GM19468 (cell line): ENCODE measurements around the gene PNPLA6.
"Not testable (repeated sequence)": the region's sequence is repeated elsewhere in the genome, so short reads cannot be mapped to it uniquely, and the experiment has no call there.

Source experiments
- ATAC-seq: cut with Tn5 transposase; IDR thresholded peaks from one replicate; pipeline ENCODE4 v1.9.1; 2021; ENCODE audit warnings: mild to moderate bottlenecking, moderate library complexity, moderate number of reproducible peaks; ENCODE audit not compliant: unreplicated experiment; ENCODE audit errors: extremely low read depth

PNPLA6 gene

GRCh38 chr19:7550987-7551761 is 15.7 kb downstream of the PNPLA6 start:
- no peak for ATAC-seq

- no peak for ATAC-seq
Observed at GRCh38 chr19:7552781-7553180, 17.3 kb downstream of the PNPLA6 start.

DNA sequence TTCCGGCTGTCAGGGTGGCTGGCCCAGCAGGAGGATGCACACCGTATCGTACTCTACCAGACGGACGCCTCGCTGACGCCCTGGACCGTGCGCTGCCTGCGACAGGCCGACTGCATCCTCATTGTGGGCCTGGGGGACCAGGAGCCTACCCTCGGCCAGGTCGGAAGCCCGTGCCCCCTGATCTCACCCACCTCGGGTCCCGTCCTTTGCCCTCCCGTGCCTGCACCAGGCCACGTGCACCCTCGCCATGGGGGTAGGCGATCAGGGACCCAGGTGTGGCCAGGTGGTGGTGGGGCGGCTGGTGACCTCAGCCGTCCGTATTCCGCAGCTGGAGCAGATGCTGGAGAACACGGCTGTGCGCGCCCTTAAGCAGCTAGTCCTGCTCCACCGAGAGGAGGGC is 19.0 kb downstream of the PNPLA6 start:
- ATAC-seq, result no peak

- no peak for ATAC-seq
Observed at GRCh38 chr19:7554990-7555864, 19.7 kb downstream of the PNPLA6 start.

- no peak for ATAC-seq
Observed at GRCh38 chr19:7556696-7557315, 21.3 kb downstream of the PNPLA6 start.

GRCh38 chr19:7558667-7559066 is 23.1 kb downstream of the PNPLA6 start:
- ATAC-seq, result no peak

DNA sequence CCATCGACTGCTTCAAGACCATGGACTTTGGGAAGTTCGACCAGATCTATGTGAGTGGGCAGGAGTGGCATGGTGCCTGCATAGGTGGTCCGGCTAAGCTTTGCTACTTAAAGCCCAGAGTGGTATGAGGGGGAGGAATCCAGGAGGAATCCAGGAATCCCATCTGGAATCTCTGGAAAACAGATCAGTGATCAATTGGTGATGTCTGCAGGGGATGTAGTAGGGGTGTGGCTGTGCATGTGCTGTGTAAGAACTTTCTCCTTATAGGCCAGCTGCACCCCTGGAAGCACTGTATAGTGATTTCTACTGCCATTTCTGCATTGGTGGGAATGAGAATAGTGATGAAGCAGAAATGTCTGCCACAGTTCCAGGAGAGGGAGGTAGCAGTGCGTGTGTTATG is 23.6 kb downstream of the PNPLA6 start:
- ATAC-seq, result no peak

DNA sequence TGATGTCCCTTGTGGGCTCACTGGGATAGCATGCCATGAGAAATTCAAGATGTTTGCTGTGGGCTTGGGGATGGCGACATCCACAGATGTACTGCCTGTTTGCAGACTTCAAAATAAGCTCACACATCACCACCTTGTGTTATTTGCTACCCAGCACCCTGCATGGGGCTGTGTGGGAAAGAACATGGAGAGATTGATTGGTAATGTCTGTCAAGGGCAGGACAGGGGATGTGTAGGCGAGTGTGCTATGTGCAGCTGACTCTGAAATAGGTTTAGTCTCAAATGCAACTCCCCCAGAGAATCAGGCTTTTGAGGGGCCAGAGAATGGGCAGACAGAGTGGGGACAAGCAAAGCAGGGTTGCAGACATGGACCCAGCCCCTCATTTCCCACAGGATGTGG is 24.7 kb downstream of the PNPLA6 start:
- ATAC-seq, result no peak

GRCh38 chr19:7561325-7561724 is 25.8 kb downstream of the PNPLA6 start:
- no peak for ATAC-seq

- ATAC-seq, result no peak
Observed at GRCh38 chr19:7562646-7563393, 27.3 kb downstream of the PNPLA6 start.

GRCh38 chr19:7564866-7565265 is 29.3 kb downstream of the PNPLA6 start:
- ATAC-seq, result no peak

DNA sequence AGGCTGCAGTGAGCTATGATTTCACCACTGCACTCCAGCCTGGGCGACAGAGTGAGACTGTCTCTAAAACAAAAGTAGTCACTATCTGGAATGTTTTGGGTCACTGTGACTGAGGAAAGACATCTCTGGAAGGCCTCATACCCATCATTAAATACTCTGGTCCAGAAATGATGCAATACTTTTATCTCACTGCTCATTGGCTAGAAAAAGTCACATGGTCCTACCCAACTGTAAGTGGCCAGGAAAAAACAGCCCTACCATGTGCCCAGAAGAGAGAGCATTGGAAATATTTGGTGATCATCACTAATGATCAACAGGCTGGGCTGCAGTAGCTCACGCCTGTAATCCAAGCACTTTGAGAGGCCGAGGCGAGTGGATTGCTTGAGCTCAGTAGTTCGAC is 29.8 kb downstream of the PNPLA6 start:
- no peak for ATAC-seq

DNA sequence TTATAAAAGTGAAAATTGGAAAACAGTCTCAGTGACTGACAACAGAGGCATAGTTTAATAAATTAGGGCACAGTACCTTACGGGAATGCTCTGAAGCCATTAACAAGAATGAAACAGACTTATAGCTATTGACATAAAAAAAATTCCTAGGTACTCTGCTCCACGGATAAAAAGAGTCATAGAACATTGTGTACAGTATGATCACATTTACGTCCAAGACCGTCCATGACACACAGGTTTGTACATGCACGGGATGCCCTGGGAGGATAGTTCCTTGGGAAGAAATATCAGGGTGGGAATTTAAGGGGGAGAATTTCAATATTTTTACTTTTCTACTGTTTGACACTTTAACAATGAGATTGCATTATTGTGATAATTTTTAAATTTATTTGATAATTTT is 35.2 kb downstream of the PNPLA6 start:
- ATAC-seq, result no peak

DNA sequence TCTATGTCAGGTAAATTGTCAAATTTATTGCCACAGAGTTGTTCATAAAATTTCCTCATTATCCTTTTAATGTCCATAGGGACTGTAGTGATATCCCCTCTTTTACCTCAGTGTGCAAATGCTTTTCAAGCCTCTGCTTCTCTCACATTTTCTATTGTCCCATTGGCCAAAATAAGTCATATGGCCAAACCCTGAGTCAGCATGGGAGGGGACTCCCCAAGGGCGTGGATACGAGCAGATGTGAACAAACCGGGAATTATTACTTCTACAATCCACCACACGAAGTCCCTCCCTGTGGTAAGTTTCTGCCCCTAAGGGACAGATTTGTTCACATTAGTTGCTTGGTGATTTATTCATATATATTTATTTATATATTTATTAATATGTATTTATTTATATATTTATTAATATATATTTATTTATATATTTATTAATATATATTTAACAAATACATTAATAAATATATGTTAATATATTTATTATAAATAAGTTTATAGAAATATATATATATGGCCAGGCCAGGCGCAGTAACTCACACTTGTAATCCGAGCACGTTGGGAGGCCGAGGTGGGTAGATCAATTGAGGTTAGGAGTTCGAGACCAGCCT is 40.0 kb downstream of the PNPLA6 start:
- no peak for ATAC-seq

GRCh38 chr19:7577422-7577821 is 41.9 kb downstream of the PNPLA6 start:
- ATAC-seq, result not testable (repeated sequence)

- no peak for ATAC-seq
Observed at GRCh38 chr19:7578127-7578526, 42.6 kb downstream of the PNPLA6 start.

GRCh38 chr19:7579182-7579581 is 43.7 kb downstream of the PNPLA6 start:
- ATAC-seq, result no peak

- ATAC-seq, result no peak
Observed at GRCh38 chr19:7582446-7582845, 46.9 kb downstream of the PNPLA6 start.

- no peak for ATAC-seq
Observed at GRCh38 chr19:7589822-7590221, 54.3 kb downstream of the PNPLA6 start.

GRCh38 chr19:7590256-7590655 is 54.7 kb downstream of the PNPLA6 start:
- ATAC-seq, result no peak
